ENCODE measurements around the gene DOCK9.

The DOCK9 gene, protein sequence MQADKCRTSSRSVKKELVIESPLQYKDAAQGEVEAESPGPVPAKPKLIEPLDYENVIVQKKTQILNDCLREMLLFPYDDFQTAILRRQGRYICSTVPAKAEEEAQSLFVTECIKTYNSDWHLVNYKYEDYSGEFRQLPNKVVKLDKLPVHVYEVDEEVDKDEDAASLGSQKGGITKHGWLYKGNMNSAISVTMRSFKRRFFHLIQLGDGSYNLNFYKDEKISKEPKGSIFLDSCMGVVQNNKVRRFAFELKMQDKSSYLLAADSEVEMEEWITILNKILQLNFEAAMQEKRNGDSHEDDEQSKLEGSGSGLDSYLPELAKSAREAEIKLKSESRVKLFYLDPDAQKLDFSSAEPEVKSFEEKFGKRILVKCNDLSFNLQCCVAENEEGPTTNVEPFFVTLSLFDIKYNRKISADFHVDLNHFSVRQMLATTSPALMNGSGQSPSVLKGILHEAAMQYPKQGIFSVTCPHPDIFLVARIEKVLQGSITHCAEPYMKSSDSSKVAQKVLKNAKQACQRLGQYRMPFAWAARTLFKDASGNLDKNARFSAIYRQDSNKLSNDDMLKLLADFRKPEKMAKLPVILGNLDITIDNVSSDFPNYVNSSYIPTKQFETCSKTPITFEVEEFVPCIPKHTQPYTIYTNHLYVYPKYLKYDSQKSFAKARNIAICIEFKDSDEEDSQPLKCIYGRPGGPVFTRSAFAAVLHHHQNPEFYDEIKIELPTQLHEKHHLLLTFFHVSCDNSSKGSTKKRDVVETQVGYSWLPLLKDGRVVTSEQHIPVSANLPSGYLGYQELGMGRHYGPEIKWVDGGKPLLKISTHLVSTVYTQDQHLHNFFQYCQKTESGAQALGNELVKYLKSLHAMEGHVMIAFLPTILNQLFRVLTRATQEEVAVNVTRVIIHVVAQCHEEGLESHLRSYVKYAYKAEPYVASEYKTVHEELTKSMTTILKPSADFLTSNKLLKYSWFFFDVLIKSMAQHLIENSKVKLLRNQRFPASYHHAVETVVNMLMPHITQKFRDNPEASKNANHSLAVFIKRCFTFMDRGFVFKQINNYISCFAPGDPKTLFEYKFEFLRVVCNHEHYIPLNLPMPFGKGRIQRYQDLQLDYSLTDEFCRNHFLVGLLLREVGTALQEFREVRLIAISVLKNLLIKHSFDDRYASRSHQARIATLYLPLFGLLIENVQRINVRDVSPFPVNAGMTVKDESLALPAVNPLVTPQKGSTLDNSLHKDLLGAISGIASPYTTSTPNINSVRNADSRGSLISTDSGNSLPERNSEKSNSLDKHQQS (N-terminal part only)

DNA sequence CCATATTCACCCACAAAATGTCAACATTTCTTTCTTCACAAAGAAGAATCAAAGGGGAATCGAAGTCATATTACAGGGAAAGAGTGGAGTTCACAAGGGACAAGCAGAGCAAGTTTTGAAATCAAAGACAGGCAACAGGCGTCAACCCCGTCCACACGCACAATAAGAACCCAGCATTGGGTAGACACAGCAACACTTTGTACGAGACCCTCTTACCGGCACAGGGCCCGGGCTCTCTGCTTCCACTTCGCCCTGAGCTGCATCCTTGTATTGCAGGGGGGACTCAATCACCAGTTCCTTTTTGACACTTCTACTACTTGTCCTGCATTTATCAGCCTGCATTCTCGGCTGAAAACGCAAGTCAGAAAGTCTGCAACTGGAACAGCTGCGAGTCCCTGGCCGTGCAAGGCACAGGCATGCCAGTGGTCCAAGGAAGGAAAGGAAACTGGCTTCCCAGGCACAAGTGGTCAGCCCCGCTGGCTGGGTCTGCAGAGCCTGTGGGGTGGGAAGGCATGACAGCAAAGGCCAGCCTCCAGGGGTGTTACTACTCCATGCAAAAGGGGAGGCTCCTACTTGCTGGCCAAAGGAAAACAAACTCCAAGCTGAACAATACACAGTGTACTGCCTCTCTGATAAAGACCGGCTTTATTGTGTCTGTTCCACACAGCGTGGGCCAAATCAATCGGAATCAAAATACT is at the start of gene DOCK9:
Gene DOCK9, minus strand, starts transcription at position 497 of the 698 bp plus-strand sequence. Its CDS starts 155 bp downstream, at position 342.
- DNase-seq: no peak

DNA sequence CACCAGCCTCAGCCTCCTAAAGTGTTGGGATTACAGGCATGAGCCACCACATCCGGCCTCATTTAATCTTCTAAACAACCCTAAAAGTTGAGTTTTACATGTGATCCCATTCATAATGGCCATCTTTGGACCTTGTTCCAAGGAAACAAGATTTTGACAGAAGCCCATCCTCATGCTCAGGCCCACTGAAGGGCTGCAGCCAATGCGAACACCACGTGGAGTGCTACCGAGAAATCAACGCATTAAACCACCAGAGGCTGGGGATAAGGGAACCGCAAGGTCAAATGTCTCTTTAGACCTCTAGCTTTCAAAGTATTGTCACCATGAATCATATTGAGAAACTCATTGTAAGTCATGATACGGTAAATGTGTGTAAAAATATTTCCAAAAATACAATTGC is 49.4 kb upstream of the DOCK9 start:
- no peak for DNase-seq

DNA sequence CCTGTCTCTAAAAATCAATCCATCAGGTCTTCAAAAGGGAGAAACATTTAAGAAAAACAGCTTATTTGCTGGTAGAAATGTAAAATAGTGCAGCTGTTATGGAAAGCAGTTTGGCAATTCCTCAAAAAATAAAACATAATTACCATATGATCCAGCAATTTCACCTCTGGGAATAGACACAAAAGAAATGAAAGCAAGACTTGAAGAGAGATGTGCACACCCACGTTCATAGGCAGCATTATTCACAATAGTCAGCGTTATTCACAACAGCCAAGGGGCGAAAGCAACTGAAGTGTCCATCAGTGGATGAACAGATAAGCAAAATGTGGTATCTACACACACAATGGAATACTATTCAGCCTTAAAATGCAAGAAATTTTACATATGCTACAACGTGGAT is 45.1 kb upstream of the DOCK9 start:
- DNase-seq: no peak

DNA sequence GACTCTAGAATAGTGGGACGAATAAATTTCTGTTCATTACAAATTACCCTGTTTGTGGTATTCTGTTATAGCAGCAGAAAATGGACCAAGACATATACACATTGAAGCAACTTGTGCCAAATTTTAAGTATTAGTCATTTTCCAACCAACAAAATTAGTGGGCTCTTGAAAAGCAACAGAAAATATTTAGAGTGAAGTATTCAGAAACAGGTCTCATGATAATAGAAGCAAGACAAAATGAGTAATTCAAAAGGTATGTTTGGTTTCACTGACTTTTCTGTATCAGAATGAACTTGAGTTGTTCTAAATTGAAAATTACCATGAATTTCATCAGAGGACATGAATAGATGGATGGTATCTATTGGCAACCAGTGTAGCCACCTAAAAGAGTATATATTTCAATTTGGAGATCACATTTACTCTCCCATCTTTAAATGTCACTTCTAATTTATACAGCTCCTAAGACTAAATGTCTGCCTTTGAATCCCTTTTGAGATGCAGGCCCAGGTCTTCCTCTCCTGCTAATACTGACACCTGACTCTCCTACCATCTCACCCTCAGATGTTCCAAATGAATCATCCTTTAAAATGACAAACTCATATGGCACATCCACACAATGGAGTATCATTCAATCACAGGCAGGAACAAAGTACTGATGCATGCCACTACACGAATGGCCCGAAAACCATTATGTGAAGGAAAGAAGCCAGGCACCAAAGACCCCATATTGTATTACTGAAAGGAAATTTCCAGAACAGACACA is 40.7 kb upstream of the DOCK9 start:
- DNase-seq: no peak

DNA sequence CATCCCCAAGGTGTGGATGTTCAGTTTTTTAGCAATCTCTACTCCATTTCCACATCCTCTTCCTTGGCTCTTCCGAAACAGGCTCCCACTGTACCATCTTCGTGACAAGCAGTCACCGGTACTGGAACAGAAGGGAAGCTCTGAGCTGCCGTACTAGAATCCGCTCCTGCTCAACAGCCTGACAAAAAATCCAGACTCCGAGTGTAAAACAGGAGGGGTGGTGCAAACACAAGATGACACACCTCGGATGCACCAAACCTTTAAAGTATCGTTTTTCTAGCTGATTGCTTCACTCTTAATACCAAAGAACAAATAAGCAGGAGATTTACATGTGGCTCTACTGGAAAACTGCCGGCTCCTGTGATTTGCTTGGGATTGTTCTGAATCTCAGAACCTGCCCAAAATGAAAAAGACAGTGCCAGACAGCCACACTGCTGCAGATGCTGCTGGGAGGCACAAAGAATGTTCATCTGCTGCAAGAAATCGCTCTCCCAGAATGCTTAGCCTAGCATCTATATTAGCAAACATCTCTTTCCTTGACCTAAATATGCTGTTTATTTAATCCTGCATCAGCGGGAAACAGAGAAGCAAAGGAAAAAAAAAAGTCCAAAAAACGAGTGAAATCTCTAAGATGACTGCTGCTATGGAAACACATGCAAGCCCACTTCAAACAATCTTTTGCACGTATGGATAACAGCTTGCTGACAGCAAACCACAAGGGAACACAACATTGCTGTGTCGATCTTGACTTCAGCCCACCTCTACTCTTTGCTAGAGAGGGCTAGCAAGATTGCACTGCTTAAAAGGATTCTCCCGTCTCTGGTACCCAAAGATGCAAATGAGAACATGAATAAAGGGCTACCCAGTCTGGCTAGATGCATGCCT is 38.0 kb upstream of the DOCK9 start:
- no peak for DNase-seq

DNA sequence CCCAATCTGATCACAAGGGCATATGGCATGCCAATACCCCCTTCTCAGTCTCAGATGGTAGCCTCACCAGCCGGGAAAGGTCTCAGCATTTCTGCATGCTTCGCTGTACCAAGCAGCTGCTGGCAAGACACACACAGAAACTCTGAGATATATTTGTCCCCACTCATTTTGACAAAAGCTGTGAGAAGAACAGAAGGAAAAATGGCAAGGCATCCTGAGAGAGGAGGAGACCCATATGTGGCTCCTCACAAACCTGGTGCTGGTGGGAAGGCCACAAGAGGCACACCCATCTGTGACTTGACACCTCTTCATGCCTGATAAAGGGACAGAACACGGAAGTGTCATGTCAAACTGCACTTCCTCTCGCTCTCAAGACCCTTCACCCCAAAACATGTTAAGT is 36.7 kb upstream of the DOCK9 start:
- peak; percentile 40 for DNase-seq

DNA sequence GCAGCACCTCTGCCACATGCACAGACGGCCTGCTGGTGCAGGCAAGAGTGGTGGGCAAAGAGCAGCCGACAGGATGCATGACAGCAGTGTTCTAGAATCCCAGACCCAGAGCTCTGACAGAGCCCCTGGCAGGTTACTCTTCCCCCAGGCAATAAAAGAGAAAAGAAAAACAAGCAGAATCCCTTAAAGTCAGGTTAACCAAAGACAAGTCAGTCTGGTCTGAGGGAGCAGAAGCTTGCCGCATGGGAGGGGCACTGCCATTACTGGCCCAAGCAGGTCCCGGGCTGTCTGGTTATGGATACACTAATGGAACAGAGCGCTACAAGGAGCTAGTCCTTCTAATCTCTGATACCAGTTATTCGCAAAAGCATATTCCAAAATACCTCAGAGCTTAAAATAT is 36.1 kb upstream of the DOCK9 start:
- DNase-seq: no peak

DNA sequence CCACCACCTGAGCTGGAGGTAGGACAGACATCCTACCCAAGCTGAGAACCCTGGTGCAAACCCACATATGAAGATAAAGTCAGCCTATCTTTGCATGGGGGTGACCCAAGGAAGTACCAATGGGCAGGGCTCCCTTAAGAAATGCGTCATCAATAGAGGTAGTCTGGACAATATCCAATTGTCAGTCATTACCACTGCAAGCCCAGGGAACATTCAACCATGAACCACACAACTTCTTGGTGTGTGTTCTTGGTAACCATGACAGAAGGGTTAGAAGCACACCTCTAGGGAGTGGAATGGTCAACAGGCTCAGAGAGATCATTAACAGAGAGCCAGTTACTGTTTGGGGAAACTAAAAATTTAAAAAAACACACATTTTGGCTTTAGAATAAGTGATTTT is 34.7 kb upstream of the DOCK9 start:
- DNase-seq: no peak

DNA sequence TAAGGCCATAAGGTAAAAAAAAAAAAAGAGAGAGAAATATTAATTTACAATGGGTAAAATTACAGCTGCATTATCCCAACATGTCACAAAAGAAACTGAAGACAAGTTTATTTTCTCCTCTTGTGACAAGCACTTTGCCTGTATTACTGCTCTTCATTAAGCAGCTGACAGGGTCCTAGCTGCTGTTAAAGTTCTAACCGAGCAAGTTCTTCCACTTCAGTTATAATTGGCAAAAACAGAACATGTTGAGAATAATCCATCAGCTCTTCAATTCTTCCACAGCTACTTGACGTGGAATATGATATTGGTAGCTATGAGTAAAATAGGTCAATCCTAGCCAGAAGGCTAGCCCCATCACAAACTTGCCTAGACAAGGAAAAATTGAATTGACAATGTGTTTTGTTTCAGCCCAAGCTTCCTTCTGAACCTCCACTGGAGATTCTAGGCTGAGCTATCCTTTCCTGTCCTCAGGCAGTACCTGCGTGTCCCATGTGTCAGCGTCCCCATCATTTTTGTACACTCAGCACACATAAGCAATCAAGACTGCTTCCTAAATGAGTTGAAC is 32.2 kb upstream of the DOCK9 start:
- DNase-seq: no peak

DNA sequence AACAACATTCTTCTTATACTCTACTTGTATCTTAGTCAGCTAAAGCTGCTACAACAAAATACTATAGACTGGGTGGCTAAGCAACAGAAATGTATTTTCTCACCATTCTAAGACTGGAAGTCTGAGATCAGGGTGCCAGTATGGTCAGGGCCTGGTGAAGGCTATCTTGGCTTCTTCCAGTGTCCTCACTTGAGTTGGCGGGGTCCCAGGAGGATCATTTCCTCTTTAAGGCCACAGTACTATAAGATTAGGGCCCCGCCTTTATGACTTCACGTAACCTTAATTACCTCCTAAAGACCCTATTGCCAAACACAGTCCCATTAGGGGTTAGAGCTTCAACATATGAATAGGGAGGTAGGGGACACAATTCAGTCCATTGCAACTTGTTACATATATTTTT is 30.7 kb upstream of the DOCK9 start:
- DNase-seq: peak; percentile 35

DNA sequence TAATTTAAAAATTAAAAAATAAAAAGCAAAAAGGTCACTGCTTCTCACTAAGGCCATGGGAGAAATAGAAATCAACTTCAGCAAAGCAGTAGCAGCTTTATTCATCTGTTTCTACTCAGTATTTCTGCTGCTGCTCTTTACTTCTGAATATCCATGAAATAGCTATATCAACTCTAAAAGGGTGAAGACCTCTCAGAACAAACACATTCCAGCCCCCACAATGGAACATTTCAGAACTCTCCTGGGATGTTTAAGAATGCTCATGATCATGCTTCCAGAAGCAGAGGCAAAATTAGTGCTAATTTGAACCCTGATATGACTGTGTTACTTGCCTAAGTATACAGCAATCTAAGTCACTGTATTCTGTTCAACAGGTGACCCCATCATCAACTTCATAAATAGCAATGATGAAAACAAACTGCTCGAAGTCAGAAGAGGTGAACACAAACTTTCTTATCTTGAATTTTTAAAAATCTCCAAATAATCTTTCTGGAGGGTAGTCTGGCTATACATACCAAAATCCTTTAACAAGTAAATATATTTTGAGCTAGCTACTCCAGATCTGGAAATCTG is 29.6 kb upstream of the DOCK9 start:
- no peak for DNase-seq

DNA sequence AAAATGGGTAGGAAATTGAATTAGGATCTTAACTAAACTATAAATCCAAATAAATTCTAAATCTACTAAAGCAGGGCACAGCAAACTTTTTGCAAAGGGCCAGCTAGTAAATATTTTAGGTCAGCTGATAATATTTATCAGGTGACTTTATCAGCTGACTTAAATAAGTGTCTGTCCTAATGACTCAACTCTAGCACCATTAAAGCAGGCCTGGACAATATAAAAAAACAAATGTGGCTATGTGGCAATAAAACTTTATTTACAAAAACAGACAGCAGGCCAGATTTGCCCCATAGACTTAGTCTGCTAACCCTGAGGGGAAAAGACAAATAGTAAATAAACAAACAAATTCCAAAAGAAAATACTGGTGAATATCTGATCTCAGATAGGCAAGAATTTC is 27.7 kb upstream of the DOCK9 start:
- DNase-seq: no peak

DNA sequence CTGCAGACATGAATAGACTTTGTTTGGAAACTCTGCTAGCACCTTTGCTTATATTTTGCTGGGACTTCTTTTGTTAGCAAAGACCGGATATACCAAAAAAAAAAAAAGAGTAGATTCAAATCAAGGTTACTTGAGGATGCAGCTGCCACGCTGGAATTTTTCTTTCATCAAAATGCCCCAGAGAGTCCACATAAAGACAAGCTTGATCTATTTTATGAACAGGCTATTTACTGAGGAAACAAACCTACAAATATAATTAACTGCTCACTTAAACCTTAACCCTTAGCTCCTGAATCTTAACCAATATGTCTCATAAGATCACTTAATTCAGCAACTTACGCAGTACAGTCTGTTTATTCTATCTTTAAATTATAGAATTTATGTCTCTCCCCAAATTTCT is 27.1 kb upstream of the DOCK9 start:
- DNase-seq: no peak

DNA sequence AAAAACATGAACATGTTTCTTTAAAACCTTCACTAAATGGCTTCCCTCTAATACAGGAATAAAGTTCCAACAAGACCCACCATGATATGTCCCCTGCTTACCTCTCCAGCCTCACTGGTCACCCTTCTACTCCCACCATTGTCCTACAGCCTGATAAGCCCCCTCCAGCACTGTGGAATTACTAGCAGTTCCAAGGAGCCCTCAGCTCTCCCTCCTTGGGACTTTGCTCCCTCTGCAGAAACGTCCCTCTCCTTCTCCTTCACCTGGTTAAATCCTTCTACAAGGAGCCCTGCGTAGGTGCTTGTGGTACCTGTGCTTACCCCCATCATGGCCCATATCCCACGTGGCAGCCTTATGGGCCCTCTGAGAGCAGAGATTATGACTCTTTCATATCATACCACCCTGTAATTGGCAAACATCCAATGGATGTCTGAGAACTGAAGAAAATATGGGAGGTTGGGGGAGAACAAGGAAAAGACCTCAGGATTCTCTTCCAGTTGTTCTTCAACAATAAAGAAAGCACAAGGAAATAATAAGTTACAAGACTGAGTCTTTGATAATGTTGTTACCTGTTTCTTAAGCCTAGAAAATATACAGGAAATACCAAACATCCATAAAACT is 26.1 kb upstream of the DOCK9 start:
- no peak for DNase-seq

DNA sequence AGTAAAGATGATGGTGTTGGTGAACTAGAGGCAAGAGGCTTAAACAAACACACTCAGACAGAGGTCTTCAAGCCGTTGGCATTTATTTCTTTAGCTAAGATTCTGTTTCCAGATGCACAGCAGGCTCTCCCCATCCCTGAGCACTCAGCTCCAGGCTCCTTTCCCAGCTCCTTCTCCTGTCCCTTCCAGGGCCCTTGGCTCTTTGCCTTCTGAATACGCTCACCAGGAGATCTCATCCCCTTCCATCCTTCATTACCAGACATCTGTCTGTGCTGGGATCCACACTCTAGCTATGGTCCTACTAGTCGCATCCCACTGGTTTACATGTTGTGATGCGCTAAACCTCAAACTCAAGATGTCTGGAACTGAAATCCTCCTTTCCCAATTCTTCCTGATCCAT is 25.3 kb upstream of the DOCK9 start:
- DNase-seq: no peak

DNA sequence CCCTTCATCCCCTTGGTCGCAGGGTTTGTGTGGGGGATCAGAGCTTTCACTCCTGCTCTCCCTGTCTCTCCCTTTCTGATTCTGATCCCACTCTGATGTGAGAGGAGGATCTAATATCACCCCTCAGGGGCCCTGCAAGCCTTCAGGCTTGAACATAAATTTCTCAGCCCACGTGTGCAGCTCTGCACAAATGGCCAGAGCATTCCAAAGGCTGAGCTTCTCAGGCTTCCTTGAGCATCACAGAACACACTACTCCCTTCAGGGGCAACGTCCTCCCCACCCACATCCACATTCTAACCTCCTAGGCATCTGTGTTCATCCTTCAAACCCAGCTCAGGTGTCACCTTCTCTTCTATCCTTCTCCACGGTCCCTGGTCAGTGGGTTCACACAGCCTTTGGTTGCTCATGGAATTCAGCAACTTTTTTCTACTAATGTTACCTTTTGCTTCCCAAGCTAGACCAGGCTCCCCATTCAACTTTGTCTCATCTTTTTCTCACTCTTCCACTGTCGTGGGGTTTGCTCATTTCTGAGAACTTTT is 24.4 kb upstream of the DOCK9 start:
- no peak for DNase-seq

DNA sequence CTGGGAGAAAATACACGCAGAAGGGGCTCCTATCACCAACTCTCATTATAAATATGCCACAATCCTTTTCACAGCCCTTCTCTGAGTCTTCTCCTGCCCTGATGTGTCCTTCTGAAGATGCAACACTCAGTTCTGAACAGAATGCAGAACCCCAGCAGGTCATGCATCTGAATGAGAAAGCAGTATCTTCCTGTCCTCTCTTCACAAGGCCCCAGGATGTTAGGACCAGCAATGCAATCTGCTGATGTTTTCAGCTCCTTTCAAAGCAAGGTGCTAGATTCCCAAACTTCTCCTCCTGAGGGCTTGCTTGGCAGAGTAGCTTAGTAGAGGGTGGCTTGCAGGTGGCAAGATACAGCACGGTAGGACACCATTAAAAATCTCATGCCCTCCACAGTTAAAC is 22.3 kb upstream of the DOCK9 start:
- DNase-seq: no peak

DNA sequence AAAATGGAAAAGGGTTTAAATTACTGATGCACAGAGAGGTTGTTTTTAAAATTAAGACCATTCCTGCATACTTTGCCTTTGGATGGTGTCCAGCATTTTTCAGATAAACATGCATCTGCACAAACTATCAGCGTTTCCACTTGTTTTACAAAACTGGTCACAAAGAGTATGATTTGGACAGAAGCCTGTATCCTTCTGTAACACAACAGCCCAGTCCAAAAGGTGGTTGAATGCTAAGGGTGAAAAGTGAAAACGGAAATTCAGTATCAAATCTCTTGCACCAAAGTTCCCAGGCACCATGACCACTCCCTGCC is 21.7 kb upstream of the DOCK9 start:
- no peak for DNase-seq

DNA sequence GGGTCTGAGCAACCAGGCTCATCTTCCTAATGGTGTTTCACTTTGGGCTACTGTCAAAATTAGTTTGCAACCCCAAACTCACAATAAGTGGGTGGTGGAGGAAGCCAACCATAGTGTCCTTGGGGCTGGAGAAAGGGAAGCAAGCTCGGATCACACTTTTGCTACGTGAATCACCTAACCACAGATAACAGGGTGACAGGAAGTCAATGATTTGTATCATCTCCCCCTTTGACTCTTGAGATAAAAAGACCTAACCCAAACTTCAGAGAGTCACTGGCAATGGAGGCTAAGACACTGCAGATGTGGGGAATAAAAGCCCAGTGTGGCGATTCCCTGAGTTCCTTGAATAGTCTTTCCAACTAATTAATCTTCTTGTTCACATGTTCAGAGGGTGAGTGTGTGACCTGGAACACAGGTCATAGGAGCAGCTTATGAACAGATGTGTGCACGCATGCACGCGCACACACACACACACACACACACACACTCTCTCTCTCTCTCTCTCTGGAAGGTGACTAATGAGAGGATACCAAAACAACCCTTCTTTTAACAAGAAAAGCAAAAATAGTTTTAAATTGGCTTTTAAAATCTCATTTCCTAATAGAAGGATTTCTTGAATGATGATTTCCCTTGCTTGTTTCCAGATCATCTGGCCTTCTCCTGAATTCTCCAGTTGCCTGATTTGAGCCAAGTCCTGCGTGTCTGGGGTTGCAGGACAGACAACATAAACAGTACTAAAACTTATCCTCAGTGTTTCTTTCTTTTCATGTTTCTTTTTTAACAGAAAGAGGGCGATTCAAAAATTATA is 21.2 kb upstream of the DOCK9 start:
- no peak for DNase-seq
